ENCODE results near the gene GALNT15. TPM values are rescaled to one million over a fixed set of nuclear protein-coding genes. Genes with fewer than 3 reads are reported as not detected.

GALNT15 gene
- total RNA-seq, 5 donors from 2014 or later (not counting 1 experiment from before 2014, with no cell fraction given): 0.06 TPM; not detected in 4

Other genes with a start within 250 kb of the GALNT15 start
- gene DPH3, start 90.3 kb downstream of the GALNT15 start, total RNA-seq: 10 to 100 TPM; 13.1 to 19.0 (median 14.4) TPM
- gene OXNAD1, start 90.5 kb downstream of the GALNT15 start, total RNA-seq: 100 to 1,000 TPM in 3 of 5 donors, 10 to 100 TPM in 2; 78.5 to 218 (median 101) TPM

Measured in T-cell (primary cell).